Rectal smooth muscle tissue (tissue), 1 donor: ENCODE measurements around the gene KRT8.
"Not testable (repeated sequence)": the region's sequence is repeated elsewhere in the genome, so short reads cannot be mapped to it uniquely, and the experiment has no call there.

ENCODE experiments used
- H3K27ac ChIP-seq: one replicate; pipeline ENCODE4 v1.7.0; 2013; ENCODE audit warnings: low read depth, low read length, inconsistent platforms
- H3K27me3 ChIP-seq: one replicate; pipeline ENCODE4 v1.7.0; 2013; ENCODE audit warnings: low read length; ENCODE audit not compliant: control insufficient read depth, insufficient read depth
- H3K36me3 ChIP-seq: one replicate; pipeline ENCODE4 v1.7.0; 2013; ENCODE audit warnings: low read length; ENCODE audit not compliant: control insufficient read depth, insufficient read depth
- H3K4me1 ChIP-seq: one replicate; pipeline ENCODE4 v1.7.0; 2013; ENCODE audit warnings: low read length; ENCODE audit not compliant: control insufficient read depth, insufficient read depth
- H3K4me3 ChIP-seq: one replicate; pipeline ENCODE4 v1.7.0; 2013; ENCODE audit warnings: low read length
- H3K9ac ChIP-seq: one replicate; pipeline ENCODE4 v1.7.0; 2013; ENCODE audit warnings: low read length

KRT8 gene

GRCh38 chr12:52857500-52857899, 47.4 kb downstream of the KRT8 start:
- no peak overlapping the region for H3K4me3 ChIP-seq
- no peak overlapping the region for H3K9ac ChIP-seq
- H3K4me1 ChIP-seq = no peaks in the 10 kb centered on the region
- H3K36me3 ChIP-seq = no peaks in the 10 kb centered on the region
- no peak overlapping the region for H3K27ac ChIP-seq
- H3K27me3 ChIP-seq = no peaks in the 10 kb centered on the region

DNA sequence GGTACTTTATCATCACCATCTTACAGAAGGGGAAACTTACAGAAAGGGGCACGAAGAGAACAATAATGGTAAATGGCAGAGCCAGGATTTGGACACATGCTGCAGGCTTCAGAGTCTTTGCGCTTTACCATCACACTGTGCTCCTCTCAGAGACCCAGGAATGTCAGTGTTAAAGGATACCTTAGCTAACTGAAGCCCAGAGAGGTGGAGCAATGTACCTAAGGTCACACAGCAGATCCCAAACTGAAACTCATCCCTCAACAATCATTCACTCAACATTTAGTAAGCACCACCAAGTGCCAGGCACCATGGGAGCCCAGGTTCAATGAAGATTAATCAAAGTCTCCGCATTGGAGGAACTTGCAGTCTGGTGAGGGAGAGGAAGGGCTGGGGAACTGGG, 48.1 kb downstream of the KRT8 start:
- H3K27me3 ChIP-seq = no peaks in the 10 kb centered on the region
- no peaks in the 10 kb centered on the region for H3K36me3 ChIP-seq
- H3K4me3 ChIP-seq = no peak overlapping the region
- H3K4me1 ChIP-seq = no peaks in the 10 kb centered on the region
- no peak overlapping the region for H3K9ac ChIP-seq
- no peak overlapping the region for H3K27ac ChIP-seq

DNA sequence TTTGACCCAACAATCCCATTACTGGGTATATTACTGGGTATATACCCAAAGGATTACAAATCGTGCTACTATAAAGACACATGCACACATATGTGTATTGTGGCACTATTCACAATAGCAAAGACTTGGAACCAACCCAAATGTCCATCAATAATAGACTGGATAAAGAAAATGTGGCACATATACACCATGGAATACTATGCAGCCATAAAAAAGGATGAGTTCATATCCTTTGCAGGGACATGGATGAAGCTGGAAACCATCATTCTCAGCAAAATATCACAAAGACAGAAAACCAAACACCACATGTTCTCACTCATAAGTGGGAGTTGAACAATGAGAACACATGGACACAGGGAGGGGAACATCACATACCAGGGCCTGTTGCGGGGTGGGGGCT, 48.8 kb downstream of the KRT8 start:
- H3K27ac ChIP-seq, H3K4me3 ChIP-seq, H3K27me3 ChIP-seq, H3K9ac ChIP-seq, H3K4me1 ChIP-seq, H3K36me3 ChIP-seq: not testable (repeated sequence)

DNA sequence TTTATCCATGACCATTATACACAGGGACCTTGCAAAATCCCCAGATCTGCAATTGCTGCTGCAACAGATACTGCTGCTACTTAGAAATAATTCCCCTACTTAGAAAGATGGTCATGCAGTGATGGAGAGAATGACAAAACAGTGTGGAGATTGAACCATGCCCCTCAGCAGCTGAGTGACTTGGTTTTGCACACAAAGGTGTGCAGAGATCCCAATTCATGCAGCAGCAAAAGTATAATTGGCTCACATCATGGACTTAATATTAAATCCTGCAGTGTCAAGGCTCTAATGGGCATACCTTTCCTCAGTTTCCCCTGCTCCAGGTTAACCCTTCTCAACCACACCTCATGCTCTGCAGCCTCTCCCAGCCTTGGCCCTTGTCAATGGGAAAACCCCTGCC, 53.1 kb downstream of the KRT8 start:
- no peak overlapping the region for H3K4me3 ChIP-seq
- no peak overlapping the region for H3K27ac ChIP-seq
- H3K4me1 ChIP-seq = no peaks in the 10 kb centered on the region
- H3K36me3 ChIP-seq = no peaks in the 10 kb centered on the region
- H3K9ac ChIP-seq = no peak overlapping the region
- no peaks in the 10 kb centered on the region for H3K27me3 ChIP-seq

GRCh38 chr12:52850681-52851080, 54.2 kb downstream of the KRT8 start:
- H3K36me3 ChIP-seq = no peaks in the 10 kb centered on the region
- no peak overlapping the region for H3K4me3 ChIP-seq
- no peaks in the 10 kb centered on the region for H3K27me3 ChIP-seq
- no peak overlapping the region for H3K27ac ChIP-seq
- H3K4me1 ChIP-seq = no peaks in the 10 kb centered on the region
- H3K9ac ChIP-seq = no peak overlapping the region

- Histone ChIP-seq H3K4me1 (no peaks in the 10 kb centered on the region), H3K4me3 (no peak overlapping the region), H3K9ac (no peak overlapping the region), H3K36me3 (no peaks in the 10 kb centered on the region), H3K27me3 (no peaks in the 10 kb centered on the region), H3K27ac (no peak overlapping the region)
These were observed 55.4 kb downstream of the KRT8 start for GRCh38 chr12:52849511-52849910.

DNA sequence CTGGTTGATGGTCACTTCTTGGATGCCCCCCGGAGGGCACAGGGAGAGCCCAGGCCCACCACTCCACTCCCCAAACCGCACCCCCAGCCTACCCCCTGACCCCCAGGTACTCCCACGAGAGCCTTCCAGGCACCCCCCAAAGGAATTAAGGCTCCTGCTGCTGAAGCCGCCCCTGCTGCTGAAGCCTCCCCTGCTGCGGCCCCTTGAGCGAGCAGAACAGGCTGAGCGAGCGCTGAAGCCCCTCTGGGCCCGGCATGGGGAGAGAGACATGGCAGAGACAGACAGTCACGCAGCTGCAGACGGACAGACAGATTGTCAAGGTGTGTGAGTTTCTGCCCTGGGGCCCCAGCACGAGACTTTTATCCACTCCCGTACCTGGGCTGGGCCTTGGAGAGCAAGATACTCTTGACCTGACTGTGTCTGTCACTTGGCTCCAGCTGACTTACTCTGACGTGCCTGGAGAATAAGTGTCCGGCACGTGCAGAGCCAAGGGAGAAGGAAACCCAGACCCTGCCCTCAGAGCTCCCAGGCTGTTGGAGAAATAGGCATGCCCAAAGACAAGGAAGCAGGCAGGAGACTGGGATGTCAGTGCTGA, 56.1 kb downstream of the KRT8 start, which contains the start of gene KRT78:
TSS of gene KRT78 (minus strand) at position 334 of the 595 bp plus-strand sequence. CDS start at position 270, 64 bp downstream.
- H3K27me3 ChIP-seq = no peaks in the 10 kb centered on the region
- no peak within 1 kb of the TSS for H3K9ac ChIP-seq
- no peaks in the 10 kb centered on the region for H3K4me1 ChIP-seq
- no peak within 1 kb of the TSS for H3K4me3 ChIP-seq
- H3K36me3 ChIP-seq = no peaks in the 10 kb centered on the region
- H3K27ac ChIP-seq = no peak within 1 kb of the TSS

DNA sequence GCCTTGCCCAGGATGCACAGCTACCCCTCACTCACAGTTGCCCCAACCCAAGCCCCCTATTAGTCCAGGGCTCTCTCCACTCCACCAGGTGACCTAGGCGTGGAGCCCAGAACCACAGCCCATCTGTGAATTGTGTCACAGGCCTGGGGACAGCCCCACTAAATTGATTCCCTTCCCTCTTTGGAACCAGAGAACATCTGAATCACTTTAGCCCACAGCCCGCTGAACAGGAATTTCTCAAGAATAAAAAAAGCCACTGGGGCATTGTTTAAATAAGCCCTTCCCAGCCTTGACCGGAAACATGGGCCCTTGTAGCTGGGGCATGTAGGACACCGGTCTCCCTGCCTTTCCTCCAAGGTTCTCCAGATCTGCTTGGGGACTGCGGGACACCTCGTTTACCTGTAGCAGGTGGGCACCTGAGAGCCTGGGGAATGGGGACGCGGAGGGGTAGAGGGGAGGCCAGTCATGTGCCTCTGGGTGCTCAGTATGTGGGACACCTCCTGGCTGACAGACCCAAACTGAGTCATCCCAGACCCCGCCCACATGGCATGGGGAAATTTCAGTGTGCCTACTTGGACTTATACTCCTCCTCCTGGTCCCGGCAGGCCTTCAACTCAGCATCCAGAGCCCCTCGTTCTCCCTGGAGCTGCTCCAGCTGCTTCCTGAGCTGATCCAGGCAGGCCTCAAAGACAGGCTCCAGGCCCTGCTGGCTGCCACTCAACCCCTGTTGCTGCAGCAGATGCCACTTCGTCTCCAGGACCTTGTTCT, 57.4 kb downstream of the KRT8 start:
- Histone ChIP-seq H3K27ac (no peak overlapping the region), H3K27me3 (no peaks in the 10 kb centered on the region), H3K9ac (no peak overlapping the region)

More for the DNA sequence above, 57.4 kb downstream of the KRT8 start:
- Histone ChIP-seq H3K4me1 (no peaks in the 10 kb centered on the region), H3K36me3 (no peaks in the 10 kb centered on the region), H3K4me3 (no peak overlapping the region)
